ENCODE data around the gene TESK2. TPM values are rescaled to one million over a fixed set of nuclear protein-coding genes. Genes with fewer than 3 reads are reported as not detected.

Gene TESK2
- polyA plus RNA-seq, 3 donors = 3.9 to 13.1 (median 4.1) TPM

DNA sequence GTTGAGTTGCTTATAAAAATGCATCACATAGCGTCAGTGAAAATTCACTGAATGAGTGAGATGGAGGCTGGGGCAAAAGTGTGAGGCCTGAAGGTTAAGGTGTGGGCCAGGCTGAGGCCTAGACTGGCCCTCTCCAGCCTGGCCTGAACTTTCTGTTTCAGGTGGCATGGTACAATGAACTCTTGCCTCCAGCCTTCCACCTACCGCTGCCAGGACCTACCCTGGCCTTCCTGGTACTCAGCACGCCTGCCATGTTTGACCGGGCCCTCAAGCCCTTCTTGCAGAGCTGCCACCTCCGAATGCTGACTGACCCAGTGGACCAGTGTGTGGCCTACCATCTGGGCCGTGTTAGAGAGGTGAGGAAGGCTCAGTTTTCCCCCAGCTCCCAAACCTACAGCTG is 16.2 kb upstream of the TESK2 start:
- Histone ChIP-seq H3K36me3 (replicated peaks in 1 of 2; ENCODE audit: control insufficient read depth in 1 of 2, insufficient read depth in 2 of 2, low read length in 2 of 2) (peaks cover 43 to 50% of the 10 kb centered on the region in 2 donors), H4K20me1 (ENCODE audit: insufficient read depth, low read length) (peaks cover under 1% of the 10 kb centered on the region), H3K4me2 (replicated peaks; ENCODE audit: extremely low read depth, low read length, poor library complexity, severe bottlenecking) (no peak overlapping the region), H2AFZ (ENCODE audit: insufficient read depth, low read depth, low read length, poor library complexity, severe bottlenecking) (no peak overlapping the region), H3K9me3 (replicated peaks in 1 of 2; ENCODE audit: control insufficient read depth in 1 of 2, insufficient read depth in 1 of 2, low read length in 2 of 2) (no peaks in the 10 kb centered on the region), H3K4me1 (ENCODE audit: control insufficient read depth in 1 of 2, insufficient read depth in 2 of 2, low read length in 2 of 2) (no peaks in the 10 kb centered on the region), H3K4me3 (replicated peaks in 1 of 3; ENCODE audit: low read depth in 2 of 3, low read length in 3 of 3) (no peak overlapping the region), H3K27me3 (ENCODE audit: control insufficient read depth in 2 of 2, insufficient read depth in 2 of 2, low read length in 2 of 2) (no peaks in the 10 kb centered on the region), H3K27ac (ENCODE audit: low read depth in 1 of 2, low read length in 2 of 2) (no peak overlapping the region), H3K9ac (ENCODE audit: insufficient read depth, low read length, poor library complexity, severe bottlenecking) (no peak overlapping the region), H3K79me2 (ENCODE audit: insufficient read depth, low read length) (no peaks in the 10 kb centered on the region)
- Mint-ChIP-seq H3K4me1 (no peaks in the 10 kb centered on the region), H3K27ac (peak overlapping the region in 1 of 7 donors; percentile 51), H3K27me3 (ENCODE audit: low read depth in 3 of 3) (no peaks in the 10 kb centered on the region), H3K36me3 (peaks cover 43% of the 10 kb centered on the region in 2 donors), H3K9me3 (no peaks in the 10 kb centered on the region), H3K4me3 (no peak overlapping the region)
- DNase-seq = no peak
- intact Hi-C loops (cut with micrococcal nuclease) = no loop called here
- WGBS (ENCODE audit: insufficient coverage) = 100% methylated on average over 4 of the region's 6 CpGs
- TF ChIP-seq, protein P1, sequence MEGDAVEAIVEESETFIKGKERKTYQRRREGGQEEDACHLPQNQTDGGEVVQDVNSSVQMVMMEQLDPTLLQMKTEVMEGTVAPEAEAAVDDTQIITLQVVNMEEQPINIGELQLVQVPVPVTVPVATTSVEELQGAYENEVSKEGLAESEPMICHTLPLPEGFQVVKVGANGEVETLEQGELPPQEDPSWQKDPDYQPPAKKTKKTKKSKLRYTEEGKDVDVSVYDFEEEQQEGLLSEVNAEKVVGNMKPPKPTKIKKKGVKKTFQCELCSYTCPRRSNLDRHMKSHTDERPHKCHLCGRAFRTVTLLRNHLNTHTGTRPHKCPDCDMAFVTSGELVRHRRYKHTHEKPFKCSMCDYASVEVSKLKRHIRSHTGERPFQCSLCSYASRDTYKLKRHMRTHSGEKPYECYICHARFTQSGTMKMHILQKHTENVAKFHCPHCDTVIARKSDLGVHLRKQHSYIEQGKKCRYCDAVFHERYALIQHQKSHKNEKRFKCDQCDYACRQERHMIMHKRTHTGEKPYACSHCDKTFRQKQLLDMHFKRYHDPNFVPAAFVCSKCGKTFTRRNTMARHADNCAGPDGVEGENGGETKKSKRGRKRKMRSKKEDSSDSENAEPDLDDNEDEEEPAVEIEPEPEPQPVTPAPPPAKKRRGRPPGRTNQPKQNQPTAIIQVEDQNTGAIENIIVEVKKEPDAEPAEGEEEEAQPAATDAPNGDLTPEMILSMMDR (IDR thresholded peaks at IDR 0.05) = no peak

DNA sequence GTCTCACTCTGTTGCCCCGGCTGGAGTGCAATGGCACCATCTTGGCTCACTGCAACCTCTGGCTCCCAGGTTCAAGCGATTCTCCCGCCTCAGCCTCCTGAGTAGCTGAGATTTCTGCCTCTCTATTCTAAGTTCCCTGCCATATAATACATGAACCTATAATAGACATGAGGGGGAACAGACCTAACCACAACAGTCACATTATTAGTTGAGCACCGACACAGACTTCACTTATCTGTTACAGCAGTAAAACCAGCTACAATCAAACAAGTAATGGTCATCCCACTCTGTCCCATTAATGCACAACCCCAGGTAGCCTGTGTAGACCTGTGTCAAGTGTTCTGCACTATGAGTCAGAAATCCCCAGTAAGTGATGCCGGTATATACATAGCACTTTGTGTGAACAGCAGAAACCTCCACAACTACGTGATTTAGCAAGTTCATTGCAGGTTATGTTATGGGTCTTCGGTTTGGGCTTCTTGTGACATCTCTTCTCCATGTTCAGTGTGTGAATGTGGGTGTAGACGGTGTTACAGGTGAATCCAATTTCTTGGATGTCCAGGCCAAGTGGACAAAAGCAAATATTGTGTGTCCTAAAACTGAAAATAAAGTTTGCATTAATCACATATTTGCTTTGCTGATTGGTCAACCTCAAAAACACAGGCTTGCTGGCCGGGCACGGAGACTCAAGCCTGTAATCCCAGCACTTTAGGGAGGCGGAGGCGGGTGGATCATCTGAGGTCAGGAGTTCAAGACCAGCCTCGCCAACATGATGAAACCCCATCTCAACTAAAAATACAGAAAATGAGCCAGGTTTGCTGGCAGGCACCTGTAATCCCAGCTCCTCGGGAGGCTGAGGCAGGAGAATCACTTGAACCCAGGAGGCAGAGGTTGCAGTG is 12.7 kb upstream of the TESK2 start:
- H3K9ac ChIP-seq (ENCODE audit: insufficient read depth, low read length, poor library complexity, severe bottlenecking) = no peak overlapping the region
- H3K4me3 ChIP-seq (replicated peaks in 1 of 3; ENCODE audit: low read depth in 2 of 3, low read length in 3 of 3) = no peak overlapping the region
- no peak overlapping the region for H3K27ac ChIP-seq (ENCODE audit: low read depth in 1 of 2, low read length in 2 of 2)
- H3K9me3 ChIP-seq (replicated peaks in 1 of 2; ENCODE audit: control insufficient read depth in 1 of 2, insufficient read depth in 1 of 2, low read length in 2 of 2) = no peaks in the 10 kb centered on the region
- H3K4me2 ChIP-seq (replicated peaks; ENCODE audit: extremely low read depth, low read length, poor library complexity, severe bottlenecking) = no peak overlapping the region
- TF ChIP-seq, protein P1 (IDR thresholded peaks at IDR 0.05) = no peak
- WGBS (ENCODE audit: insufficient coverage) = 94% methylated on average over 7 of the region's 14 CpGs
- H2AFZ ChIP-seq (ENCODE audit: insufficient read depth, low read depth, low read length, poor library complexity, severe bottlenecking) = no peak overlapping the region
- no peaks in the 10 kb centered on the region for H3K27me3 ChIP-seq (ENCODE audit: control insufficient read depth in 2 of 2, insufficient read depth in 2 of 2, low read length in 2 of 2)
- H3K4me3 Mint-ChIP-seq = no peak overlapping the region
- H3K27me3 Mint-ChIP-seq (ENCODE audit: low read depth in 3 of 3) = no peaks in the 10 kb centered on the region
- DNase-seq = no peak
- H3K27ac Mint-ChIP-seq = peak overlapping the region in 1 of 7 donors; percentile 60
- H3K36me3 Mint-ChIP-seq = peaks cover 9 to 14% of the 10 kb centered on the region in 2 donors
- peaks cover 26% of the 10 kb centered on the region for H3K4me1 Mint-ChIP-seq
- H4K20me1 ChIP-seq (ENCODE audit: insufficient read depth, low read length) = no peaks in the 10 kb centered on the region
- no peaks in the 10 kb centered on the region for H3K79me2 ChIP-seq (ENCODE audit: insufficient read depth, low read length)
- H3K4me1 ChIP-seq (ENCODE audit: control insufficient read depth in 1 of 2, insufficient read depth in 2 of 2, low read length in 2 of 2) = peaks cover 18 to 20% of the 10 kb centered on the region in 2 donors
- no peaks in the 10 kb centered on the region for H3K9me3 Mint-ChIP-seq
- H3K36me3 ChIP-seq (replicated peaks in 1 of 2; ENCODE audit: control insufficient read depth in 1 of 2, insufficient read depth in 2 of 2, low read length in 2 of 2) = peaks cover 13 to 15% of the 10 kb centered on the region in 2 donors
- intact Hi-C loops (cut with micrococcal nuclease) = no loop called here

All from CD14-positive monocyte (primary cell).